Nucleus accumbens (tissue), 56 donors: ENCODE measurements around the gene RALGAPA1.
A peak's percentile ranks its signal among the peaks of the same experiment; 100 is the strongest.
"Not testable (repeated sequence)": the region's sequence is repeated elsewhere in the genome, so short reads cannot be mapped to it uniquely, and the experiment has no call there.

Source experiments
- DNase-seq, 56 donors: peaks; one replicate each; lab custom pipeline; 2025; lab: John Stamatoyannopoulos, UW

RALGAPA1 gene

DNA sequence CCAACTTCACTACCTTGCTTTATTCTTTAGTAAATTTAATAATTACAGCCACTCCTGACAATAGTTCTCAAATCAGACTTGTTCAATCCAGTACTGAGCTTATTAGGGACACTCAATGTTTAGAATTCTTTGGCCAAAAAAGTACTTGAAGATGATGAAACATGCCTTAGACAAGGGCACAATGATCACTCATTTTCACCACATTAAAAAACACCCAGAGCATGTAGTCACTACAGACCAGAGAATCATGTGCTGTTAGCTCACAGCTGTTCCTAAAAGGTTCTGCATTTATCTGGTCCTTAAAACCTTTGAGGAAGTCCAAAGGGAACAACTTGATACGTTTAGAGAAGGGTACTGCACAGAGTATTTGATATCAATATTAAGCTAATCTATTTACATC, 176.4 kb downstream of the RALGAPA1 start:
- no peak for DNase-seq

DNA sequence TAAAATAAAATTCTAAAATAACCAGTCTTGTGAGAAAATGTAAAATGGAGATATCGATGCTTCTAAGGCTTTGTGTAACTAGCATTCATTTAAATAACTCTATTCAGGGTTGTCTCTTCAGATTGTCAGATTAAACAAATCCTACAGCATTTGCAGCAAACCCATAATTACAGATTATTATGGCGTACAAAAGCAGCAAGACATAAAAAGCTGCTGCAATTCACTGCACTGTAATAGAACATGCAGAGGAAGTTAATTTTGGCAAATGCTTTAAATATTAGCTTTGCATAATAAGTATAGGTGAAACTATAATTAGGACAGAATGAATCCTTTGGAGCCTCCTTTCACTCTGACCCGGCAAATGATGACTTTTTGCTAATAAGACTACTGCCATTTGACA, 176.8 kb downstream of the RALGAPA1 start:
- no peak for DNase-seq

DNA sequence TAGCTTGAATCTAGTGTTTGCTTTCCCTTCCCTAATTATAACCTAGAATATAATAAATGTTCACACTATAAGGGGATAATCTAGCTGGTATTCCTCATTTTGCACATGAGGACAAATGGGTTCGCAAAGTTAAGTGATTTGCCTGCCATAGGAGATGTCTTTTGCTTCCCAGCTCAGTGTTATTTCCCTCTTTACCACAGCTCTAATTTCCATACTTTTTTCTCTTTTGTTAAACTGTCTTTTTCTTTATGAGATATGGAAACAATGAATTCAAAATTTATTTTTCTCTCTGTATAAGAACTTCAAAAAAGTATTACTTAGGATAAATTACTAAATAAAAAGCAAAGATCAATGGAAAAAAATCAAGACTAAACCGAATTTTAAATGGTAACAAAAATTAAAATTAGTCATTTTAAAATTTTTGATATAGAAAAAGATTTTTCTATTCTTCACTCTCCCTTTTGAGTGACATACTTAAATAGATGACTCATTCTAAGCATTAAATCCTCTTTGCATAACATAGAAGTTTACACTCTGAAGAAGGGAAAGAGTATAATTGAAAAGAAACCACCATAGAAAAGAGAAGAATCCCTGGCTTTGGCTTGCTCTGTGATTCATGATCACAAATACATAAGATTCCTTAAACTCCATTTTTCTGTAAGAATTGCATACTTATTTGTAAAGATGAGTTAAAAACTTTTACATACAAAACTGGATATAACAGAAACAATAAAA, 177.9 kb downstream of the RALGAPA1 start:
- no peak for DNase-seq

DNA sequence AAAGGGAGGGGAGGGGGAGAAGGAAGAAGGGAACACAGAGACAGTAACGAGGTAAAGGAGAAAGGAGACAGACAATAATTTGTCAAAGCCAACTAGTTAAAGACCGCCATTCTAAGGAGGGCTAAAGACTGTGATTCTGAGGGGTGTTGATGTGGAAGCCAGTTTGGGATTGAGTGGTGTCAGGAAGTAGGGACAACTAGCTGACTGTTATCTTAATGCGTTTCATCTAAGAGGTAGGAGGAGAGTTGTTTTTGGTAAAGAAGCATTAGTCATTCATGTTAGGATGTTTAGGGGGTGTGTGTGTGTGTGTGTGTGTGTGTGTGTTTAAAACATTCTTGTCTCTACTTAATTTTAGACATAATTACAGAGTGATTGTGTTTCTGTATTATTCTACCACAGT, 180.1 kb downstream of the RALGAPA1 start:
- DNase-seq, result no peak

DNA sequence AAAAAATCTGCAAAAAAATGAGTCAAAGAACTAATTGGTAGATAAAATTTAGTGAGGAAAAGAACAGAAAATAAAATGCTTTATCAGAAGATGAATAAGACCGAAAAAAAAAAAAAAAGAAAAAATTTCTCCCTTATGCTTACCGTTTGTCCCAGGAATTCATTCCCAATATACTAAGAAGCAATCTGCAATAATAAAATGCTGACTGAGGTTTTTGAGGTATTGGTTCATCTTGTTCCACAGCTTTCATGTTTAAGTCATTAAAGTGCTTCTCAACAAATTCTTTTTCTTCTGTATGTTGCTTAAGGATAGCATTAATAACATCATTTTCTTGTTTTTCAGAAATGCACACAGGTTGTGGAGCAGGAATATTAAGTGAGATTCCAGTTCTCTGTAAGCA, 182.1 kb downstream of the RALGAPA1 start:
- DNase-seq, result not testable (repeated sequence)

DNA sequence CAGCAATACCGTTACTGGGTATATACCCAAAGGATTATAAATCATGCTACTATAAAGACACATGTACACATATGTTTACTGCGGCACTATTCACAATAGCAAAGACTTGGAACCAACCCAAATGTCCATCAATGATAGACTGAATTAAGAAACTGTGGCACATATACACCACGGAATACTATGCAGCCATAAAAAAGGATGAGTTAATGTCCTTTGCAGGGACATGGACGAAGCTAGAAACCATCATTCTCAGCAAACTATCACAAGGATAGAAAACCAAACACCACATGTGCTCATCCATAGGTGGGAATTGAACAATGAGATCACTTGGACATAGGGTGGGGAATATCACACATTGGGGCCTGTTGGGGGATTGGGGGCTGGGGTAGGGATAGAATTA, 187.1 kb downstream of the RALGAPA1 start:
- not testable (repeated sequence) for DNase-seq

DNA sequence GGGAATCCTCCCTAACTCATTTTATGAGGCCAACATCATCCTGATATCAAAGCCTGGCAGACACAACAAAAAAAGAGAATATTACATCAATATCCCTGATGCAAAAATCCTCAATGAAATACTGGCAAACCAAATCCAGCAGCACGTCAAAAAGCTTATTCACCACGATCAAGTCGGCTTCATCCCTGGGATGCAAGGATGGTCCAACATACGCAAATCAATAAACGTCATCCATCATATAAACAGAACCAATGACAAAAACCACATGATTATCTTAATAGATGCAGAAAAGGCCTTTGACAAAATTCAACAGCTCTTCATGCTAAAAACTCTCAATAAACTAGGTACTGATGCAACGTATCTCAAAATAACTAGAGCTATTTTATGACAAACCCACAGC, 189.1 kb downstream of the RALGAPA1 start:
- not testable (repeated sequence) for DNase-seq

DNA sequence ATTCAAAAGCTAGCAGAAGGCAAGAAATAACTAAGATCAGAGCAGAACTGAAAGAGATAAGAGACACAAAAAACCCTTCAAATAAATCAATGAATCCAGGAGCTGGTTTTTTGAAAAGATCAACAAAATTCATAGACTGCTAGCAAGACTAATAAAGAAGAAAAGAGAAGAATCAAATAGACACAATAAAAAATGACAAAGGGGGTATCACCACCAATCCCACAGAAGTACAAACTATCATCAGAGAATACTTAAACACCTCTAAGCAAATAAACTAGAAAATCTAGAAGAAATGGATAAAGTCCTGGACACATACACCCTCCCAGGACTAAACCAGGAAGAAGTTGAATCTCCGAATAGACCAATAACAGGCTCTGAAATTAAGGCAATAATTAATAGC, 189.6 kb downstream of the RALGAPA1 start:
- DNase-seq, result not testable (repeated sequence)

DNA sequence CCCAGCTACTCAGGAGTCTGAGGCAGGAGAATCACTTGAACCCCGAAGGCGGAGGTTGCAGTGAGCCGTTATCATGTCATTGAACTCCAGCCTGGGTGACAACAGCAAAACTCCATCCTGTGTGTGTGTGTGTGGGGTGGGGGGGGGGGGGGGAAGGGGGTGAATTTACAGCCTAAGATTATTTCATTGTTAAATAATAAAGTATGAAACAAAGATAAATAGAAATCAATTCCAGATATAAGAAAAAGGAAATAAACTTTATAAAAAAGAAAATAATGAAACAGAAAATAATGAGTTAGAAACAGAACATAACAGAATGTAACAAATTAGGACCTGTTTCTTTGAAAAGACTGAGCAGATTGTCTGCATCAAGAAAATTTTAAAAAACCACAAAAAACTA, 191.6 kb downstream of the RALGAPA1 start:
- DNase-seq, result no peak

DNA sequence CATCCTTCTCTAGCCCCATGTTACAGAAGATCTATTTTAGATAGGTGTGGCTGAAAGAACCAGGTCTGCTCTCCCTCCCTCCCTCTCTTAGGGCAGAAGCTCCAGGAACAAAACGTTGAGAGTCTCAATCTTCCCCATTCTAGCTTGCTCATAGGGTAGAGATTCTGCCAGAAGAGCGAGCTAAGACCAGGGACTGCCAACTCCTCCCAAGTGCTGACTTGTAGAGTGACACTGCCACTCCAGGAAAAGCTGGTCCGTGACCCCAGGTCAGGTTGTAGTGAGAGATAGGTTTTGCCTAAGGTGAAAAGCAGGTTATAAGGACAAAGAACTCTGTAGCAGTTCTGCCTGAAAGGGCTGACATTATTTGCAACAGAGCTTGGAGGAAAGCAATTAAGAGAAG, 201.7 kb downstream of the RALGAPA1 start:
- DNase-seq, result no peak

DNA sequence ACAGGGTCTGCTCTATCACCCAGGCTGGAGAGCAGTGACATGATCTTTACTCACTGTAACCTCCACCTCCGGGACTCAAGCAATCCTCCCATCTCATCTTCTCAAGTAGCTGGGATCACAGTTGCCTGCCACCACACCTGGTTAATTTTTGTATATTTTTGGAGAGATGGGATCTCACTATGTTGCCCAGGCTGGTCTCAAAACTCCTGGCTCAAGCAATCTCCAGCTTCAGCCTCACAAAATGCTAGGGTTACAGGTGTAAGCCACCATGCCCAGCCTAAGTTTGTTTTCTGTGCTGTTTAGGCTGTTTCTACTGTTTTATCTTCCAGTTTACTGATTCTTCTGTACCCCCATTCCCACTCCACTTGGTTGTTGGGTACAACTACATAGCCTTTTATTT, 208.8 kb downstream of the RALGAPA1 start:
- DNase-seq, result no peak

DNA sequence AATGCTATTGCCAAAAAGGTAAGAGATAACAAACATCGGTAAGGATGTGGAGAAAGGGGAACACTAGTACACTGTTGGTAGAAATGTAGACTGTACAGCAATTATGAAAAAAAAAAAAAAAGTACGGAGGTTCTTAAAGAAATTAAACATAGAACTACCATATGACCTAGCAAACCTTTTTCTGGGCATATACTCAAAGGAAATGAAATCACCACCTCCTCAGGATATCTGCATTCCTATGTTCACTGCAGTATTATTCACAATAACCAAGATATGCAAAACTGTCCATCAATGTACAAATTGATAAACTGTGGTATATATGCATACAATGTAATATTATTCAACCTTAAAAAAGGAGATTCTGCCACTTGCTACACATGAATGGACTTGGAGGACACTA, 214.5 kb downstream of the RALGAPA1 start:
- DNase-seq, result no peak

DNA sequence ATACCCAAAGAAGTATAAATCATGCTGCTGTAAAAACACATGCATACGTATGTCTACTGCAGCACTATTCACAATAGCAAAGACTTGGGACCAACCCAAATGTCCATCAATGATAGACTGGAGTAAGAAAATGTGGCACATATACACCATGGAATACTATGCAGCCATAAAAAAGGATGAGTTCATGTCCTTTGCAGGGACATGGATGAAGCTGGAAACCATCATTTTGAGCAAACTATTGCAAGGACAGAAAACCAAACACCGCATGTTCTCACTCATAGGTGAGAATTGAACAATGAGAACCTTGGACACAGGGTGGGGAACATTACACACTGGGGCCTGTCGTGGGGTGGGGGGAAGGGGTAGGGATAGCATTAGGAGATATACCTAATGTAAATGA, 221.7 kb downstream of the RALGAPA1 start:
- not testable (repeated sequence) for DNase-seq

DNA sequence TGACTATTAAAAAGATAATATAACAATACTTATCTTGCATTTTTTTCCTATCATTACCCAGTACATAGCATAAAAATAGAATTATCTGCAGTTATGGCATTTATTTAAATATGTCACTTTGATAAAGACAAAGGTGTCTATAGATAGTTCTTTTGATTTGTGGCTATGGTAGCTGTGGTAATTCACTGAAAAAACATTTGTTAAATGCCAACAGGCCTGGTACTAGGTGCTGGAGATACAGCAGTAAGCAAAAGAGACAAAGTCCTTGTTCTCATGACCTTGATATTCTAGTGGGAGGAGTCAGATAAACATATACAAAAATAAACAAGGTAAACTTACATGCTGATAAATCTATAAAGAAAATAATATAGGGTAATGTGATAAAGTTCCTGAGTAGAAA, 230.5 kb downstream of the RALGAPA1 start:
- DNase-seq, result no peak

DNA sequence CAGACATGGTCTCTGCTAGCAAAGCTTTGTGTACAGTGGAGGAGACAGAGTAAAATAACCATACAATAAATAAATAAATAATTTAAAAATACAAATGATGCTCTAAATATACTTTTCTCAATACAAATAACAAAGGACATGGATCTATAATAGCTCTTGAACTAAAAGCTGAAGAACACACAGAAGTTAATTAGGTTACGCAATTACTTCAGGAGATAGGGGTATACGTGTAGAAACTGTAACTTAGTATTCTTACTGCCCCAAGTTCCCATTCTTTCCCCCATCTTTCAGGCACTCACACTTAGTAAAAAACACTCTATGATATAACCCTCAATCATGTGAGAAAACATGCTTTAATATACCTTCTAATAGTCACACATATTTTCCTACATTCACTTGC, 231.0 kb downstream of the RALGAPA1 start:
- DNase-seq, result no peak

DNA sequence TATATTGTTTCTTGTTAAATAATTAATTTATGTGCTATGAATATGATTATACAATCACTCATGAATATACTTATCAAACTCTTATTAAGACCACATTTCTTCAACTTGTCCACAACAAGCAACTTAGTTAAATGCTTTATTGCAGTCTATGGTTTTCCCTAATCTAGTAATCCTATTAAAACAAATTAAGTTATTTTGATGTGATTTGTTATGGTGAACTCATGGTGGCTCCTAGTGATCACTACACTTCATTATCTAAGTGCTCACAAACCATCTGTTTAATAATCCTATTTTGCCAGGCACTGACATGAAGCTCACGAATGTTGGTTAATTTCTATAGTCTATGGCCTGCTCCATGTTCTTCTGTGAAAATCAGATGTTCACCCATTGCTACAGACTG, 232.2 kb downstream of the RALGAPA1 start:
- no peak for DNase-seq

DNA sequence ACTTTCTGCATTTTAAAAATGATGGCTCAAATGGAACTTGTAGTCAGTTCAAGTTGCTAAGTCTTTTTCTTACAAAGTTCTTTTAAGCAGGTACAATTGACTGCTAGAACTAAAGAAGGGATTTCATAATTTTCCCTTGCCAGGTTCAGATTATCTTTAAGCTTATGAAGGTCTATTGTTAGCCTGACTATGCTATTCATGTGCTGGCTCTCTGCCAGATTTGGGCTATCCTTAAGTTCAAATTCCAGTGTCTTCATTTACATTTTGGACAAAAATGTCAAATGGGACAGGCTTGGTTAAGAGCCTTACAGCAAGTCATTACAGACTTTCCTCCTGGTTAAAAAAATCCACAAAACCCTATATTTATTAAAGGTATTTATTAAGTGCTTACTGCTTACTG, 232.8 kb downstream of the RALGAPA1 start:
- DNase-seq, result peak in 1 of 56 donors; percentile 0

DNA sequence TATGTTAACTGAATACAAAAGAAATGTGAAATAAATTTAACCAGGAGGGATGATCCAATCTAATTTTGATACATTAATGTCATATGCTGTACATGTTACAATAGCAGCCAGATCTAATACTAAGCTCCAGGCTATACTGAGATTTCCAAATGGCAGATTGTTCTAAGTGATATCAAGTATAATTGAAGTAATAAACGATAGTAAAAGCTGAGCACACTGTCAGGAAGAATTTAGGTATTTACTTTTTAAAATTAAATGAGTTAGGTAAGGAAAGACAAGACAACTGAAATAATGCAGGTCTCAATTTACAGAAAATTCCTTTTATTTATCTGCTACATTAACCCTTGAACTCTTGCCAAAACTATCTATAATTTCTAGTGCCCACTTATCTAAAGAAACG, 235.2 kb downstream of the RALGAPA1 start:
- DNase-seq, result no peak

DNA sequence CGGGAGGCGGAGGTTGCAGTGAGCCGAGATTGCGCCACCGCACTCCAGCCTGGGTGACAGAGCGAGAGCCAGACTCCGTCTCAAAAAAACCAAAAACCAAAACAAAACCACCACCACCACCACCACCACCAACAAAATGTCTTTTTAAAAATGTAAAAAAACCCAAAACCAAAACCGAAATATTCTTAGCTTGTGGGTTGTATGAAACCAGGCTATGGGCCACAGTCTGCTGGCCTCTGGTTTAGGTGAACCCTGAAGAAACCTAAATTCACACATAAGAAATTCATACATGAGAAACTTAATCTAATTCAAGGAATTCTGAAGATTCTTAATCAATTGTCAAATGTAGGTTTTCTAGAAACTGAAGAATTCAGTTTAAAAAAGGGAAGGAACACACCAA, 237.5 kb downstream of the RALGAPA1 start:
- no peak for DNase-seq

DNA sequence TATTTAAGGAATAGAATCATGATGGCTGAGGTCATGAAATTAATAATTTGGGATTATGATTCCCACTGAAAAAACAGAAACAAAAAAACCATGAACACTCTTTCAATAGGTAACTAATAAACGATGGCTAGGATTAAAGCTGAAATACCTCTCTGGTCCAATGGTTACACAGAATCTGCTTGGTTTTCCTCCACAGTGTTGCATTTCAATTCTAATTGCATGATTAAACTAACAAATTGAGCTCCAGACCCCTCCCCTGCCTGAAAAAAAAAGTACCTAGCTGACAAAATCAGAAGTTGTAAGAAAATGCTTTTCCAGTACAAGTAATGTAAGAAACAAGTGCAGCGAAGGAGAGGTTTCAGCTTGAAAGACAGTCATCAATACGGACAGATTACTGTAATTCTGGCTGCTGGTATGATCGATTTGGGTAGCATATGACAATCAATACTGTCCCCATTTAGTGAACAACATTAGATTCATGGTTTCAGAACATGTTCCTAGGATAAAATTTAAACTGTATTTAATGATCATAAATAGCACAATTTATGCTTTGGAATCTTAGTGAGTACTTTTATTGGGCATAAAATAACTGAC, 243.1 kb downstream of the RALGAPA1 start:
- no peak for DNase-seq

DNA sequence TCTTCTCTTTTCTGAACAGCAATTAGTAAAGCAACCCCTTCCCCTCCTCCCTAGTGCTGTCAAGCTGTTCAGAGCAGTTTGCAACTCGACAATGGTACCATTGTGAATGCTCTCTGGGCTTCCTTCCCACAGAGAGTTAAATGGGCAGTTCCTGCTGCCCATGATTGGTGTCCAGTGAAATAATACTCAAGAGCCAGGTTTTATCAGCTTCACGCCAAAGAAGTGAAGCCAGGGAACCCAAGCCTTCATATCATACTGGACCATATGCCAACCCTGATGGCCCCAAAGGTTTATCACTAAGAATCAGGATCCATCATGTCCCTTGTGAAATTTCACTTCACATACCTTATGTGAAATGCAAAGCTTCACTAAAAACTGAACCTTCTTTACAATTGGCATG, 250.4 kb downstream of the RALGAPA1 start:
- peak in 25 of 56 donors; percentile 0 to 43 (median 10) for DNase-seq

DNA sequence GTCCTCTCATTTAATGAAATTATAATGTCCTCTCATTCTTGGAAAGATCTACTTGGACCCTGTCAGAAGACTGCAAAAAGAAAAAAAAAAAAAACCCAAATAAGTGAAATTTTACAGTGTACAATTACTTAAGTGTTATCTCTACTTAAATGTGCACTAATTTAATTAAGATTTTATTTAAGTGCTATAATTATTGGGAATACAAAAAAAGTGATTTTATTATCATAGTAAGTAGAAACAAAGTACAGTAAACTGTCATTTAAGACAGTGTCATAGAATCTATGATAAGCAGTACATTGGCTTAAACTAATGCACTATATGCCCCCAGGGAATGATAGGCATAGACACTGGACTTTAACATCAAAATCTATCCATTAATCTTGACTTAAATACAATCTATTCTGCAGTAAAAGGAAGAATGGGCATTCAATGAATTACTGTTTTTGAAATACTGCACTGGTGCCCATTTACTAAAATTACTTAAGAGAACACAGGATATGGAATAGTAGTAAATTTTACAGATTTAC, 251.8 kb downstream of the RALGAPA1 start:
- DNase-seq, result no peak
